Colonic mucosa (tissue), 4 donors: ENCODE results near the gene CNNM3. TPM values are rescaled to one million over a fixed set of nuclear protein-coding genes. Genes with fewer than 3 reads are reported as not detected.

Experiments
- DNase-seq: peaks from one replicate; pipeline ENCODE4 v3.0.0-alpha.2; 2020
- H3K27ac ChIP-seq: fragments of 200-600 bp; one replicate; pipeline ENCODE4 v1.8.0; 2021
- H3K27me3 ChIP-seq: fragments of 200-600 bp; one replicate; pipeline ENCODE4 v1.8.0; 2021
- H3K36me3 ChIP-seq: fragments of 200-600 bp; one replicate; pipeline ENCODE4 v1.8.0; 2021
- H3K4me1 ChIP-seq: fragments of 200-600 bp; one replicate; pipeline ENCODE4 v1.8.0; 2021; ENCODE audit warnings: mild to moderate bottlenecking
- H3K4me3 ChIP-seq: fragments of 200-600 bp; one replicate; pipeline ENCODE4 v1.8.0; 2021
- H3K9ac ChIP-seq, 2 donors: one replicate each; pipeline ENCODE4 v1.7.0; 2013; ENCODE audit warnings: control low read depth in 2 of 2, low read depth in 2 of 2, low read length in 2 of 2
- H3K9me3 ChIP-seq: fragments of 200-600 bp; one replicate; pipeline ENCODE4 v1.8.0; 2021
- intact Hi-C: fragments of 100-400 bp; cut with DNase I; formaldehyde crosslinking; loops from one replicate; pipeline ENCODE4 v1.14.1; 2022
- total RNA-seq, 2 donors: library from RNA; stranded (reverse); fragmentation: NEBNext Ultra II Directional in 1 of 2; extraction: Animal tissue kit (Norgen Biotek cat#: 25700) in 1 of 2; gene quantifications; one replicate each; pipeline ENCODE4 v1.2.1, GENCODE V29; 2021
- TF ChIP-seq, protein P1 (sequence below): fragments of 200-600 bp; IDR thresholded peaks from one replicate; pipeline ENCODE4 v1.8.0; 2022; ENCODE audit warnings: antibody characterized with exemption, mild to moderate bottlenecking
- donor health status: healthy.
- donor health status: DM: no; HTN: no; CAD: no.
- donor health status: DM: no; HTN: no; CAD: no.

The CNNM3 gene
- total RNA-seq, 2 donors from 2014 or later = 24.4 to 33.0 TPM

- H3K36me3 ChIP-seq = peaks cover 5% of the 10 kb centered on the region
- peak within 1 kb of the TSS; percentile 77 to 90 for H3K9ac ChIP-seq
- peak within 1 kb of the TSS; percentile 96 for H3K27ac ChIP-seq
- TF ChIP-seq, protein P1, sequence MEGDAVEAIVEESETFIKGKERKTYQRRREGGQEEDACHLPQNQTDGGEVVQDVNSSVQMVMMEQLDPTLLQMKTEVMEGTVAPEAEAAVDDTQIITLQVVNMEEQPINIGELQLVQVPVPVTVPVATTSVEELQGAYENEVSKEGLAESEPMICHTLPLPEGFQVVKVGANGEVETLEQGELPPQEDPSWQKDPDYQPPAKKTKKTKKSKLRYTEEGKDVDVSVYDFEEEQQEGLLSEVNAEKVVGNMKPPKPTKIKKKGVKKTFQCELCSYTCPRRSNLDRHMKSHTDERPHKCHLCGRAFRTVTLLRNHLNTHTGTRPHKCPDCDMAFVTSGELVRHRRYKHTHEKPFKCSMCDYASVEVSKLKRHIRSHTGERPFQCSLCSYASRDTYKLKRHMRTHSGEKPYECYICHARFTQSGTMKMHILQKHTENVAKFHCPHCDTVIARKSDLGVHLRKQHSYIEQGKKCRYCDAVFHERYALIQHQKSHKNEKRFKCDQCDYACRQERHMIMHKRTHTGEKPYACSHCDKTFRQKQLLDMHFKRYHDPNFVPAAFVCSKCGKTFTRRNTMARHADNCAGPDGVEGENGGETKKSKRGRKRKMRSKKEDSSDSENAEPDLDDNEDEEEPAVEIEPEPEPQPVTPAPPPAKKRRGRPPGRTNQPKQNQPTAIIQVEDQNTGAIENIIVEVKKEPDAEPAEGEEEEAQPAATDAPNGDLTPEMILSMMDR = no peak
- H3K27me3 ChIP-seq = no peaks in the 10 kb centered on the region
- H3K4me1 ChIP-seq = peaks cover 20% of the 10 kb centered on the region
- intact Hi-C loops = loop anchor here (5.0 kb wide), 1 partner anchor 42 kb away; no protein-coding TSS in a partner anchor
- peak; percentile 67 for DNase-seq
- peak within 1 kb of the TSS; percentile 96 for H3K4me3 ChIP-seq
- no peaks in the 10 kb centered on the region for H3K9me3 ChIP-seq
These were observed 54.0 kb downstream of the CNNM3 start, which contains the start of gene SEMA4C for GRCh38 chr2:96869822-96870625. SEMA4C (minus strand) TSS chr2:96870080; CDS start chr2:96867886, 2,194 bp downstream.

DNA sequence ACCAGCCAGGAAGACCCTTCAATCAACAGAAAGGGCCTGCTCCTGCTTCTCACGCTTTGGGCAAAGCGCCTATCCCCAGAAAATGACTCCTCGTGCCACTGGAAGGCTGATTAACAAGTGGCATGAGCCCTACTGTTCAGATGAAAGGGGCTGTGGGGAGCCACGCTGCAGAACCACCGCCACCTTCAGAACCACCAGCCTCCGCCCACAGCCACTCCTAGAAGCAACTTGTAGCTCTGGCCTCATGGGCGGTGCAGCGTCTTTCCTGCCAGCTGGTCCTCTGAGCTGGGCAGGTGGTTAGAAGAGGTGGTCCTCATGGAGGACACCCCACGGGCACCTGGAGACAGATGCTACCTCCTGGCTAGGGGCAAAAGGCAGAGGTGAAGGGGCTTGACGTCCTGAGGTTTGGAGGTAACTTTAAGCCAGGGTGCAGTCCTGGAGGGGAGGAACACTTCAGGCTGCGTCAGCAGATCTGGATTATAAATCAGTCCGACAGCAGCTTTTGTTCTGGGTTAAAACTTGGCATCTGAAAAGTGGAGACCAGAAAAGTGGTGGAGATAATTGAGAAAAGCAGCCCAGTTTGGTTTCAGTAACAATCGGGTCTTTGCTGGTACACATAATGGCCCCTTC lies 54.7 kb downstream of the CNNM3 start:
- H3K4me1 ChIP-seq = peaks cover 20% of the 10 kb centered on the region
- H3K4me3 ChIP-seq = peak overlapping the region; percentile 96
- H3K36me3 ChIP-seq = no peaks in the 10 kb centered on the region
- intact Hi-C loops = loop anchor here (5.0 kb wide), 1 partner anchor 42 kb away; no protein-coding TSS in a partner anchor
- TF ChIP-seq, protein P1 = no peak
- DNase-seq = peak; percentile 75
- H3K27ac ChIP-seq = peak overlapping the region; percentile 96
- H3K27me3 ChIP-seq = no peaks in the 10 kb centered on the region
- H3K9me3 ChIP-seq = no peaks in the 10 kb centered on the region
- peak overlapping the region; percentile 77 to 90 for H3K9ac ChIP-seq

DNA sequence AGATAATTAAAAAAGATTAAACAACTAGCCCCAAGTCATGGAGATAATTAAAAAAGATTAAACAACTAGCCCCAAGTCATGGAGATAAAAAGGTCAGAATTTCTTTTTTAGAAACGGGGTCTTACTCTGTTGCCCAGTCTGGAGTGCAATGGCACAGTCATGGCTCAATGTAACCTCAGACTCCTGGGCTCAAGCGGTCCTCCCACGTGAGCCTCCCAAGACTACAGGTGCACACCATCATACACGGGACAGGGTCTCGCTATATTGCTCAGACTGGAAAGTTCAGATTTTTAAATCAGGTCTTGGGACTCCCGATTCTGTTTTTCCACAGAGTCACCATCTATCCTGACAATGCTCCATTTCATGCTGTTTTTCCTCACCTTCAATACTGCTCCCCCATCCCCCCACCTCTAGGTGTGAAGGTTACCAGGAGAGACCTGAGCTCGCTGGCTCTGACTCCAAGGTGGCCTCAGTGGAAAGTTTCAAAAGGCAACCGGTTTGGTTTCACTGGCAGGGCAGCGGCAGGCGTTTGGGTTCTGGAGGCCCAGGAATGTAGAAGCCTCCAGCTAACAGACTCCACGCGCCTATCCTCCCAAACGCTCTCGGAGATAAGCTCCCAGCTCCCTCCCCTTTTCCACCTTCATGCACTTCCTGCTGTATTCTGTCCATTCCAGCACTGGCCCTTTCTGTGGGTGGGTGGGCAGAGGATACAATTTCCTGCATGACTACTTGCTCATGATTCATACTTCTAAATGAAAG lies 56.7 kb downstream of the CNNM3 start:
- Histone ChIP-seq H3K27me3 (no peaks in the 10 kb centered on the region), H3K4me1 (peaks cover 5% of the 10 kb centered on the region), H3K9me3 (no peaks in the 10 kb centered on the region), H3K9ac (no peak overlapping the region), H3K27ac (no peak overlapping the region), H3K36me3 (no peaks in the 10 kb centered on the region), H3K4me3 (no peak overlapping the region)
- intact Hi-C loops = loop anchor here (5.0 kb wide), 1 partner anchor 40 kb away; no protein-coding TSS in a partner anchor
- TF ChIP-seq, protein P1 = no peak
- no peak for DNase-seq

DNA sequence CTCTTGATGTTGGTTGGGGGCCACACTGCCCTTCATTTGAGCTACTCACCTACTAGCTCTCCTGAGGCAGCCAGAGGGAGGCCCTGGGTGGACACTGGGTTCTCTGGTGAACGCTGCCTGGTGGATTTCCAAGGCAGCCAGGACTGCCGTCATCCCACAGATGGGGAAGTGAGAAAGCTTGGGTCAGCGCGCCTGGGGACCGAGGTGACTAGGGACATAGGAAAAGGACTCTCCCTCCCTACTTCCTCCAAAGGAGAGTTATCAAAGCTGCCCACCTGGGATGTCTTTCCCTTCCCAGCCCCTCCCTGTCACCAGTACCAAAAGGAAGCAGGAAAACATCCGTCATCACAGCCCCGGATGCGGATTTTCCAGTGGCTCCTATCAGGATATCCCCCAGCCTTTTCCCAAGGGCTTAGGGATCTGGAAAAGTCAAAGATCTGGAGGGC lies 57.6 kb downstream of the CNNM3 start:
- H3K4me3 ChIP-seq = no peak overlapping the region
- H3K9me3 ChIP-seq = no peaks in the 10 kb centered on the region
- no peaks in the 10 kb centered on the region for H3K36me3 ChIP-seq
- TF ChIP-seq, protein P1 = no peak
- intact Hi-C loops = loop anchor here (5.0 kb wide), 1 partner anchor 39 kb away; no protein-coding TSS in a partner anchor
- H3K9ac ChIP-seq = no peak overlapping the region
- H3K27ac ChIP-seq = no peak overlapping the region
- H3K4me1 ChIP-seq = peaks cover 5% of the 10 kb centered on the region
- no peak for DNase-seq
- H3K27me3 ChIP-seq = no peaks in the 10 kb centered on the region
